Embryonic facial prominence (tissue), 1 donor: Measurements from ENCODE around the gene ALDH8A1.

ENCODE experiments used
- DNase-seq: peaks from one replicate; pipeline ENCODE4 v3.0.0-alpha.2; 2016; ENCODE audit errors: extremely low spot score

The ALDH8A1 gene

DNA sequence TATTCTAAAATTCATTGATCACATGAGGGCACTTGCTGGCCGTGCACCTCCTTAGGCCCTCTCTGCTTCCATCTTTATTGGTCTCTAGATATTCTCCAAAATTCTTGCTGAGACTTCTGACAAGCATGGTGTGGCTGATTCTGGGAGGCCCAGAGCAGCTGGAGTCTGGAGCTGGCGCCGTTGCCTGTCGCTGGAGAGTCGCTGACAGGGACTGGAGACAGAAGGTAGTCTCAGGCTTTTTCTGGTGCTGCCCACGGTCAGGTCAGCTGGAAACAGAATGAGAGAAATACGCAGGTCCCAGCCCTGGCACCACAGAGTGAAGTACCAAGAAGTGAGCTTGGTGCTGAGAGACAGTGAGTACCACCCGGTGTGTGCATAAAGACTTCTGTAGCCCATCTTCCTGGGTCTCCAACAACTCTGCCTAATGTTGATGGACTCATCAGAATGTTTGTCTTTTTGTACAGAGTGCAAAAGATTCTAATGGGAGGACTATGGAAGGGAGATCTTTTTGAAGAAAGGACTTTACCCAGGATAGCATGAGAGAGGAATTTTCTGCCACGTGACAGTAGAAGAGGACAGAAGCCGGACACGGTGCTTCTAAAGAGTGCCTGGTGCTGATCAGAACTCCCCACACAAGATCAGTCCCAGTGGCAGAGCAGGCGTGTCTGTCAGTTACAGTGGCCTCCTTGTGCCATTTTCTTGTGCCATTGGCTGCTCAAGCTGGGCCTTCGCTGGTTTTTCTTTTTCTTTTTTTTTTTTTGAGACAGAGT lies 1.8 kb upstream of the ALDH8A1 start:
- no peak for DNase-seq

DNA sequence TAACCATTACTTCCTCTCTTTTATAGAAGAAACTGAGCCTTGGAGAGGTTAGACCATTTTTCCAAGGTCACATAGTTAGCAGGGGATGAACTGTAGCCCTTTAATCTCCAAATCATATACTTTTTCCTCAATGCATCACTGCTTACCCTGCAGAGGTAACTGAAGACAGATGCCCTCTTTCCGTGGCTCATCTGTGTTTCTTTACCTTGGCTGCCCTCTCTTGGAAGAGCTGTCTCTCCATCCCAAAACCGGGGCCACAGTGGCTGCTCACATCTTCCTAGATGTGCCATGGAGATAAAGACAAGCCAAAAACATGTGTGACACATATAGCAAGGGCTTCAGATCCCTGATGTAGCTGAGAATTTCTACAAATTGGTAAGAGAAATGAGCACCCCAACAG lies 581 bp upstream of the ALDH8A1 start:
- no peak for DNase-seq

DNA sequence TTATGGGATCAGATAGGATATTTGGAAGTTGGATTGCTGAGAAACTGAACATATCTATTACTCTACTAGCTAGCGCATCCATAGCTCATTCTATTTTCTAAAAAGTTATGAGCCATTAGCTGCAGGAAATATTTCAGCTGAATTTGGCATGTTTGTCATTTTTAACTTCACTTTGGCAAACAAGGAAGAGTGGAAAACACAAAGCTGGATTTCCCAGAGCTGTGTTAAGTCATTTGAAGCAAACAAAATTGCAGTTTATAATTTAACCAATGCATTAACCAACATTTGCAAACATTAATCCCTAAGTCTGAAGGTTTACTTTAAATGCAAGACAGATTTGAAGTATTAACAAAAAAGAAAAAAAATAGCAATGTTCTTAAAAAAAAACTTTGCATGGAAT lies 1.2 kb downstream of the ALDH8A1 start:
- DNase-seq, result no peak

DNA sequence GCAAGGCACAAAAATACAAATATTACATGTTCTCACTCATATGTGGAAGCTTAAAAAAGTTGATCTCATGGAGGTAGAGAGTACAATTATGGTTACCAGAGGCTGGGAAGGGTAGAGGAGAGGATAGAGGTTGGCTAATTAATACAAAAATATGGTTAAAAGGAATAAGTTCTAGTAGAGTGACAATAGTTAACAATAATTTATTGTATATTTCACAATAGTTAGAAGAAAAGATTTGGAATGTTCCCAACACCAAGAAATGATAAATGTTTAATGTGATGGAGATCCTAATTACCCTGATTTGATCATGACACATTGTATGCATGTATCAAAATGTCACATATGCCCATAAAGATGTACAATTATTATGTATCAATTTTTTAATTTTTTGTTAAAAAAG lies 1.8 kb downstream of the ALDH8A1 start:
- no peak for DNase-seq

DNA sequence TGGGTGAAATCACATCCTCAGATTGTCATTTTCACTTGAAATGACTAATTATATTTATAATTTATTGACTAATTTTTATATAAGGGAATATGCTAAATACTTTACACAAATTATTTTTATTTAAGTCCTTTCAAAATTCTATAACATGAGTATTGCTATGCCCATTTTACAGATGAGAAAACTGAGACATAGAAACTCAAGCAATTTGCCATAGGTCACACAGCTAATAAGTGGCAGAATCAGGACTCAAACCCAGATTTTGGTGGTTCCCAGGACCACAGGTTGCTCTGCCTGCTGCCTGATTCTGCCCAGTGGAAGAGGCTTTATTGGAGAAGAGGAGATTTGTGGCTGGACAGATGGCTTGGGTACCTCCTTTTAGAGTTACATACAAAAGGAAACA lies 4.9 kb downstream of the ALDH8A1 start:
- no peak for DNase-seq

DNA sequence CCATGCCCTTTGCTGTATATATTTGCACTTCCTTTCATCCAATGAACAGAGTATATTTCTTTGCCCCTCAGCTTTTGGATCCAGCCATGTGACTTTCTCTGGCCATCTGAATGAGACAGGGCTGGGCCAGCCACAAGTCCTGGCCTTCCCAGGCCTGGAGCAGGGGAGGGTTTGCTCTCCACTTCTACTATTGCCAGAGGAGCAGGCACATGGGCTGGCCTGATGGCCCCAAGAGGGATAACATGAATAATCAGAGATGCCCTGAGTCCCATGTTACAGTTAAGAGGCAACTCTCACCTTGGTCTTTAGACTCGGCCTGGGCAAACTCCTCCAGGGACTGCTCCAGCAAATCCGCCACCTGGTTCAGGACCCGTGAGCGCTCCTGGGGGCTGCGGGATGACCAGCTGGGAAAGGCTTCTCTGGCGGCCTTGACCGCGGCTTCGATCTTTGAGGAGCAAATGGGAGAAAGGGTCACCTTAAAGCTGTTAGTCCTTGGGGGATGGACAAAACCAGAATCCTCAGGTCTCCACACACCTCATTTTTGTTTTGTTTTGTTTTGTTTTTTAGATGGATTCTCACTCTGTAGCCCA lies 6.3 kb downstream of the ALDH8A1 start:
- no peak for DNase-seq

DNA sequence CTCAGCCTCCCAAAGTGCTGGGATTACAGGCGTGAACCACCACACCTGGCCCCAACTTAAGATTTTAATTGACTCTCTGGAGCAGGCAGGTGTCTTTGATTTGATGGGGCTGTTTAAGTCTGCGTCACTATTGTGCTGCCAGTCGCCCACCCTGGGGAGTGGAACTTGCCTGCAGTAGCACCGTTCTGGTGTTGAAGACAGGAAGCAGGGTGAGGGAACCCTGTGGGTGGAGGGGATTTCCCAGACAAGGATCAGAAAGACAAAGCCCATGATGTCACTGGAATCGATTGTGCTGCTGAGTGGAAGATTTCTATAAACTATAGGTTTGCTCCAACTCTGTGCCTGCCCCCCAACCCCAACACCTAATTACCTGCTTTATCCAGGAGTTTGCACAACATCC lies 11.0 kb downstream of the ALDH8A1 start:
- no peak for DNase-seq

DNA sequence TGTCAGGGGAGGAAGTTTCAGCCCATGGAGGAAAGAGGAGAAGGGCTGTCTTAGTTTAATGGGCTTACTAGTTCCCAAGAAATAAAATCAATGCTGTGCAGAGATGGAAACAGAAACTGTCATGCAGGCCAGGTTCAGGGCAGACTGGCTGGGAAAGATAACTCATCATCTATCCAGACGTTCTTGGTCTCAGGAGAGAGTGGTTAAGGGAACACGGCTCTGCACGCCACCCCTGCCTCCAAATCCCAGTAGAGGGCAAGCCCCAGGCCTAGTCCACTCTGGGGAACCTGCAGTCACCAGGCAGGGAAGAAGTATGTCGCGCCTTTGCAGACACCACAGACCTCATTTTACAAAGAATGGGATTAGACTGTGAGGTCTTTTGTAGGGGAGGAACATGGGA lies 12.5 kb downstream of the ALDH8A1 start:
- no peak for DNase-seq

DNA sequence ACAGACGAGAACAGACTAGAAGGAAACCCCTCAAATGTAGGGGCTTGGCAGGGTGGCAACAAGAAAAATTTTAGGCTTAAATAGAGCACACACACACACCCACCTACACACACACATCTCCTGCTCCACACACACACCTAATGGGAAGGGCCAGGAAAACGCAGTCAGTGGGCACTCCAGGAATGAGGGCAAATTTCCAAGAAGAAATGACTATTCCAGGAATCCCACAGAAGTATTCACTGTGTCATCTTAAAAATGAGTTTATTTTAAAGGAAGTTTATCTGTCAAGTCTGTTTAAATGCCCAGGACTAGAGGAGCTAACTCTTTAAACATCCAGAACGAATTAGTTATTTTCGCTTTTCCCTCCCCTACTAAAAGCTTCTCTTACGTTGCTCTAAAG lies 13.0 kb downstream of the ALDH8A1 start:
- DNase-seq, result peak; percentile 46

DNA sequence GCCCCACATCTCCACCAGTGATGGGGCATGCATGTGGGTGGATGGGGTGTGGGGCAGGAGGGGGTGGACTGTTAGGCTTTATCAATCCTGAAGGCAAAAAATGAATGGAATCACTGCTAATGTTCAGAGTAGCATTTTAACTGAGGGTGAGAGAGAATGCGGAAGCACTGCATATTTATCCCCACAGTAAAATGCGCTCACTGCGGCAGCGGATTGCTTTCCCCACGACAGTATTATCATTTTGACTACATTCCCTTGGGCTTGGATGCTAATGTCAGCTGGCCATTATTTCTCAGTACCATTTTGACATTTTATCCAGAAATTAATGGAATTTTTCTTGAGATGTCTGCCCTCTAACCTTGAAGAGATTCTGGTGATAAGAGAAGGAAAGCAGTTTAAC lies 13.4 kb downstream of the ALDH8A1 start:
- no peak for DNase-seq

DNA sequence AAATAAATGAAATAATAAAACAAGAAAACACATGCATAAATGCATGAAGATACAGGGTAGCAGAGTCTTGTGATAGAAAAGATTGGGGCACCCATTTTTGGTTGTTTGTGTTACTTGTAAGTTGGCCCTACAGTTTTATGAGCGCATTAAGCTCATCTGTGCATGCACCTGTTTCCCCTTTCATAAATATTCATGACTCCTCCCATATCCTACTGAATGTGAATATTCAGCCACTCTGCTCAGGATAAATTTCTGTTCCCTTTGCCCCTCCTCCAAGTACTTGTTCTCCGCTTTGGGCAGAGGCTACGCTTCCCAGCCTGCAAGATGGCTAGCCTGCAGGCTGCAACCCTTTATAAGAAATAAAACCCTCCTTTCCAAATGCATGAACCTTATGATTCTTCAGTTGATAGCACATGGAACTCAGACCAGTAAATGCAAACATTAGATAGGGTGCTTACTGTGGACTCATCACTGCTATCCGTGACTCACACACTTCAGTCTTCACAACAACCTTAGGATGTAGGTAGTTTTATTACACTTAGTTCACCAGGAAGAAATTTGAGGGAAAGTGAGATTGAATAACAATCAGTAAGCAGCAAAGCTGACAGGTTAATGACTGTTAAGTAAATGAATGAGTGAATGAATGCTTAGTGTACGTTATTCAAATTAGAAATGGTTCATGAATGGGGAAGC lies 15.0 kb downstream of the ALDH8A1 start:
- DNase-seq, result no peak

DNA sequence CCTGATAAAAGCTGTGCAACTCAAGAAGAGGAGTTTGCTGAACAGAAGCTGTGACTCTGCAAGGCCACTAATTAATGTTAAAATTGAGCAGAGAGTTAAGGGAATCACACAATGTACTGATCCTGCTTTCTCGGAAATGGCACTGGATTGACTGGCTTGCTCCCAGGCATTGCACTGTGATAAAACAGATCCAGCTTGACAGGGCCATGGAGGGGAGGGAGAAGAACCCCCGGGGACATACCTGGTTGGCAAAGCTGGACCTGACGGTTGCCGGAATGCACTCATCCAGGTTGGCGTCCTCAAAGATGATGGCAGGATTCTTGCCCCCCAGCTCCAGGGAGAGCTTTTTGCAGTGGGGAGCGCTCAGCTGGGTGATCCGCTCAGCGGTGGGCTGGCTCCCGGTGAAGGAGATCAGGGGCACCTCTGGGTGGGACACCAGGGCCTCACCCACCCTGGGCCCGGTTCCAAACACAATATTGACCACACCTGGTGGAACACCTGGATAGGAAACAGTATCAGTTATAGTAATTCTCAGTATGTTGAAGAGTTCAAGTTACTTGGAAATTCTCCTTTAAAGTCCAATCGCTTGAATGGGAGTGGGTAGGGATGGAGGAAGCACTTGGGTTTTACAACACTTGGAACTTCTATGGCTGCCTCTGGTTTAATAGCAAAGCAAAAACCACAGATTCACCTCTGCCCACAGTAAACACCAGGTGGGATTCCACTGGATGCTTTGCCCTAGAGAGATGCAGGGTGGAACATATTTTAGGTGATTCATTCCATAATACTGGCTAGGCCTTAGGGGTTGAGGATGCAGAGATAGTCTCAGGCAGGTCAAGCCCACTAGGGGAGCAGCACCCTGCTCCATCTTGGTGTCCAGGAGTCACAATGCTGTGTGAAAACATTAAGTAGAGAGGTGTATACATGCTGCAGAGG lies 17.1 kb downstream of the ALDH8A1 start:
- no peak for DNase-seq

DNA sequence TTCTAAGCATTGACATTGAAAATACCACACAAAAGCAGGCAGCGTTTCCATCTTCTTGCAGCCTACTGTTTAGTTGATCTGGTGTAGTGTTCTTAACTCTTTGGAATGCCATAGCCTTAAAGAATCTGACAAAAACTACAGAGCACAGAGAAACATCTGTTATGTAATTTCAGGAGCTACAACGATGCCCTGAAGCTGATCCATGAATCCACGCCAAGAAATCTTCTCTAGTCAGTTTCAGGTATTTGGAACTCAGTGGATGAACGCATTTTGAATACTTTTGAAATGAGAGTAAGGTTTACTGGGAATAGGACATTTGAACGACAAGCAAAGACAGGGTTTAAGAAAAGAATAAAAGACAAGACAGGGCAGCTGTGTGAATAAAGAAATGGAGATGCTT lies 17.8 kb downstream of the ALDH8A1 start:
- no peak for DNase-seq

DNA sequence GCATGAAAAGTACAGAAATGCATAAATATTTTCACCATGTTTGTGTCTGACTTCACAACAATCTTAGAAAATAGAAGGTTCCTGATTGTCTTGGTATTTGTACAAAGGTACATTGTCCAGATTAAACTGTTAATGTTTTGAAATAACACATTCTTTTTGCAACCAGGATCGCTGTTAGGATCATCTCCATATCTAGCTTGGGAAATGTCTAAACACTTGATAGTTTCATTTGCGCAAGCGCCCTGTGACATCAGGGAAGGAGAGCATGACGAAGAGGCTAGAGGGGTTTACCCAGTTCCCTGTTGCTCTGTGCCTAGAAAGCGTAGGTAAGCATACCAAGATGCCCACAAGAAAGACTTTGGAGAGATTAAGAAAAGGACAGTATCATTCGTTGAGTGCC lies 19.4 kb downstream of the ALDH8A1 start:
- no peak for DNase-seq

DNA sequence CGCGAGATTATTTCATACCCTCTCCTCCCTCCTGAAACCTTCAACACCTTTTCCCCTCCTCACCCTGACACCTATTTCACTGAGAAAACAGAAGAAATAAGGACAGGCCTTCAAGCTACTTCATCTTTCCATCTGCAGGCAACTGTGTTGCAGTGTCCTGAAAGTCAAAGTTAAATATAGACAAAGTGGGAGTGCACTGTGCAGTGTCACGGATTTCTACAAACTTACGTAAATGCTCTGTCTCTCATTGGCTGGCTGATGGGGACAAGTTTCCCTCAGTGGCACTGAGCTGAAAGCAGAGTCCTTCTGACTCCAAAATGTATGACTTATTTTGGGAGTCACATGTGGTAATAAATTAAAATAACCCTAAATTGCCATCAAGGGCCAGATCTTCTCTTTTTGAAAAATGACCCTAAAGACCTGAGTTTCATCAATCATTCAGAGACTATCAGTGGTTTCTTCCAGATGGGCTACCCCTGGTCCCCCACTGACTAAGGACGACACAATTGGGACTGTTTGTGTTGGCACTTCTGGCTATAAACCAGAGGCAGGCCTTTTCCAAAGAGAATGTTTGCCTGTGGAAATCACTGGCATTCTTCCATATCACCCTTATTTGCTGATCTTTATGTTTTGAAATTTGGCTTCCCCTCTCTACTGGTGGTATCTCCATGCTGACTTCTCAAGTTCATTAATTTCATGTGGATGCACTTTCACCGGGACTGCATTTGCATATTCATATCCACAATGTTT lies 21.6 kb downstream of the ALDH8A1 start:
- no peak for DNase-seq

DNA sequence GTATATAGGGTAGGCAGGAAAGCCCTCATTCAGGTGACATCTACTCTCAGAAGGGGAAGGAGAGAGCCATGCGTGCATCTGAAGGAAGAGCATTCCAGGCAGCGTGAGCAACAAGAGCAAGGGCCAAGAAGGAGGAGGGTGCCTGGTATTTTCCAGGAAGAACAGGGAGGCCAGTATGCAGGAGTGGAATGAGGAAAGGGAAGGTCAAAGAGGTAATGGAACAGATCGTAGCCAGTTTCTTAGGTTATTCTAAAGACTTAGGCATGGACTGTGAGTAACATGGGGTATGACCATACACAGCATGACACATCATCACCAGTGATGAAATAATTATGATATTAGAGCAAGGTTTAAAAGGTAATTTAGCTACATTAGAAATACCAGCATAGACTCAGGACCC lies 24.1 kb downstream of the ALDH8A1 start:
- no peak for DNase-seq

DNA sequence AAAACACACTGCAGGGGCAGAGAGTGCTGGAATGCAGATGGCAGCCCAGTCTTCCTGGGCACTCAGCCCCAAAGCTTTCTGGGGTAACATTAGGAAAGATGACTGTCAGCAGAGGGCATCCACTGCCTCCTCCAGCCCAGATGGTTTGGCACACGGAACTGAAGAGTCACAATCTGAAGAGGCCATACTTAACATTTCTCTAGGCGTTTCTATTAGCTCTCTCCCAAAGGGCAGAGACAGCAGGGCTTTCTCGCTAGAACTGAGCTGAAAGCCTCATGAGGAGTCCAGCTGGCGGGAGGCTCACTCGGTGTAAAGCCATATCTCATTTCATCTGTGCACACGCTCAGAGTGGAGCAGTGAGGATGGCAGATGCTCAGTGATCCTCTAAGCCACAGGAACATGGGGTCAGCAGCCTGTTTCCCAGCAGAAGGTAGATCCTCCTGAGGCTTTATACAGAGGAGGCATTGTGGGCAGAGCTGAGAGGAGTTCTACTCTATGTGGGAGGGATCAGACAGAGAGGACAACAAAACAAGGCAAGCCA lies 28.1 kb downstream of the ALDH8A1 start:
- no peak for DNase-seq

DNA sequence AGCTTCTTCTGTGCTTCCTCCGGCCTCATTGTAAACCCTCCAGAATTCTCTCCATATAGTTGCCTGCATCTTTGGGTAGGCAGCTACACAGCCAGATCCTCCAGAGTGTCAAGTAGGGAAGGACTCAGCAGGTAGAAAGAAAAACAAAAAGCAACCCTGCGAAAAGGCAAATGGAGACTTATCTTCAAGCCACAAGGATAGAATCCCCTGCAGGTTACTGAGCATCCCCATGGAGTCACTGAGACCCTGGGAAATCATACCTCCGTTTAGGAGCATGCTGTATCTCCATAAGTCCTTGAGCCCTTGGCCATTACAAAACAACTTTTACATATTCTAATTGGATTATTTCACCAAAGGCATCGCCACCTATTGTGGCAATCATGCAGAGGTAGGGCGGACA lies 28.6 kb downstream of the ALDH8A1 start:
- no peak for DNase-seq

DNA sequence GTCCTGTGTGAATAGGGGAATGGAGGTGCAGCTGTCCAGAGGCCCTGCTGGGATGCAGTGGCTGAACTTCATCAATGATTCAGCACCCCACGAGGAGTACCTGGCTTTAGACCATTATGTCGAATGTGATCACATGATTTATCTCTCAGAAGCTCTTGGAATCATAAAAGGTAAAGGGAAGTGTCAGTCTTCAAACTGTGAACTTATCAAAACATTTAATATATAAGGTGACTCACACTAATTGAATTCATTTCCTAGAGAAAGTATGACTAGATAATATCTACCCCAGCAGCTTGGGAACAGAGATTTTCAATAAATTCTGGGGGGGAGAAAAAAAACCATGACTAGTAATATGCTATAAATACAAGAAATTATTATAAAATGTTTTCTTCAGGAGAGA lies 29.5 kb downstream of the ALDH8A1 start:
- DNase-seq, result no peak

DNA sequence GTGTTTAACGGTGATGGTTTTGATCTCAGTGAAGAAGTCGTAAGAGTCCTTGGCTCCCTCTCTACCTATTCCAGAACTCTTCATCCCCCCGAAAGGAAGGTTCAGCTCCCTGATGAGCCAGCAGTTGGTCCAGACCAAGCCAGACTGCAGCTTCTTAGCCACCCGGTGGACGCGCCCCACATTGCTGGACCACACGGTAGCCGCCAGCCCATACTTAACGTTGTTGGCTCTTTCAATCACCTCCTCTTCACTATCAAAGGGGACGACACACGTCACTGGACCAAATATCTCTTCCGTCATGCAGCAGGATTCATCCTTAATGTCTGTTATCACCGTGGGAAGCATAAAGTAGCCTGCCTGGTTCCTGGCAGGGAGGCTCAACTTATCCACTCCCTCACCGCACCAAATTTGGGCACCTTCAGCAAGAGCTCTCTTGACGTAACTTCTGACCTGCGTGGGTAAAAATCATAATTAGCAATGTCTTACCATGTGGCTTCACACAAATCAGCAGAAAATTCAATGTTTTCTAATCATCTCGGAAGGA lies 31.4 kb downstream of the ALDH8A1 start:
- DNase-seq, result no peak

DNA sequence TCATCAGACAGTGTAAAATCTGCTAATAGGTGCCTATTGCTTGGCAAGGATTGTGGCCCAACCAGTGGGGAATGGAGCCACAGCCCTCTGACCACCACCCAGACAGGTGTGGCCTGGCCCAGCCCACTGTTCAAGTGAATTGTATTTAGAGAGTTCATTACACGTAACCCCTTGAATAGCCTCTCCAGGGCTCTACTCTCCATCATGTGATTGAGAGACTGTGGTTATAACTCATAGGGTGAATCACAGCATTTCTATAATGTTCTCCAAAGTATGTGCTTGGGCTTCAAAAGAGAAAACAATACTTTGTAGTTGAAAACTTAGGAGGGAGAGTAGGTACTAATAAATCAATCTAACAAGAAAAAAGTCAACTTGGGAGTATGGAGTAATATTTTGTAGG lies 38.4 kb downstream of the ALDH8A1 start:
- no peak for DNase-seq
